ENCODE measurements around the gene ZFP91. TPM values are rescaled to one million over a fixed set of nuclear protein-coding genes. Genes with fewer than 3 reads are reported as not detected.
A peak's percentile ranks its signal among the peaks of the same experiment; 100 is the strongest.

ZFP91 gene
- total RNA-seq, 2 experiments from 2014 or later = 34.9 to 36.1 TPM

- peak; percentile 82 for DNase-seq
- CTCF ChIA-PET = interaction anchor here (0.5 to 2.5 kb wide), 8 partner anchors 10 to 570 kb away, joined by 3 to 21 read pairs (median 4); no protein-coding TSS in a partner anchor
- Mint-ChIP-seq H3K4me3 (peak overlapping the region; percentile 87), H3K27me3 (no peaks in the 10 kb centered on the region), H3K9me3 (no peaks in the 10 kb centered on the region), H3K4me1 (ENCODE audit: low read depth) (peaks cover 46% of the 10 kb centered on the region), H3K36me3 (peaks cover 39% of the 10 kb centered on the region), H3K27ac (peak overlapping the region; percentile 100)
- intact Hi-C loops (cut with micrococcal nuclease) = loop anchor here (1.0 kb wide), 2 partner anchors 48 to 202 kb away; no protein-coding TSS in a partner anchor
- POLR2A ChIA-PET = interaction anchor here (1.0 to 1.6 kb wide), 2 partner anchors 24 to 48 kb away, joined by 4 to 6 read pairs; no protein-coding TSS in a partner anchor
Observed at GRCh38 chr11:58573451-58574104, 5.3 kb upstream of the ZFP91 start.

- POLR2A ChIA-PET = interaction anchor here (1.6 to 3.6 kb wide), 2 partner anchors 23 to 49 kb away, joined by 4 to 20 read pairs; no protein-coding TSS in a partner anchor
- H3K4me1 Mint-ChIP-seq (ENCODE audit: low read depth) = peaks cover 34% of the 10 kb centered on the region
- CTCF ChIA-PET = interaction anchor here (1.0 to 2.5 kb wide), 5 partner anchors 15 to 102 kb away, joined by 3 to 21 read pairs (median 3); no protein-coding TSS in a partner anchor
Observed at GRCh38 chr11:58574881-58575280, 4.0 kb upstream of the ZFP91 start.

GRCh38 chr11:58575377-58576020, 3.4 kb upstream of the ZFP91 start, which contains the start of gene LPXN:
TSS of gene LPXN (minus strand) at chr11:58575856. CDS start at chr11:58575772, 84 bp downstream.
- peaks cover 36% of the 10 kb centered on the region for H3K36me3 Mint-ChIP-seq

More at GRCh38 chr11:58574881-58575280, 4.0 kb upstream of the ZFP91 start:
- intact Hi-C loops (cut with micrococcal nuclease) = loop anchor here (5.0 kb wide), 4 partner anchors 152 to 1248 kb away; partner anchors contain the start of gene OSBP
- Mint-ChIP-seq H3K27me3 (no peaks in the 10 kb centered on the region), H3K36me3 (peaks cover 35% of the 10 kb centered on the region), H3K4me3 (peak overlapping the region; percentile 87), H3K27ac (peak overlapping the region; percentile 100), H3K9me3 (no peaks in the 10 kb centered on the region)
- DNase-seq = no peak

GRCh38 chr11:58576887-58577471, 1.9 kb upstream of the ZFP91 start:
- Mint-ChIP-seq H3K4me1 (ENCODE audit: low read depth) (peaks cover 38% of the 10 kb centered on the region), H3K27ac (peak overlapping the region; percentile 100), H3K27me3 (no peaks in the 10 kb centered on the region), H3K36me3 (peaks cover 37% of the 10 kb centered on the region), H3K4me3 (peak overlapping the region; percentile 87), H3K9me3 (no peaks in the 10 kb centered on the region)
- ChIA-PET CTCF (interaction anchor here (0.6 to 3.3 kb wide), 20 partner anchors 9 to 835 kb away, joined by 3 to 28 read pairs (median 4); partner anchors contain the start of genes FAM111A and SELENOH), POLR2A (interaction anchor here (0.6 to 3.6 kb wide), 10 partner anchors 9 to 938 kb away, joined by 3 to 20 read pairs (median 6); partner anchors contain the start of genes FAM111B and SELENOH)
- intact Hi-C loops (cut with micrococcal nuclease) = loop anchor here (1.0 to 5.0 kb wide), 7 partner anchors 53 to 1250 kb away; partner anchors contain the start of gene OSBP
- no peak for DNase-seq

More at GRCh38 chr11:58575377-58576020, 3.4 kb upstream of the ZFP91 start, which contains the start of gene LPXN:
- peak within 1 kb of the TSS; percentile 87 for H3K4me3 Mint-ChIP-seq
- H3K27ac Mint-ChIP-seq = peak within 1 kb of the TSS; percentile 100
- ChIA-PET CTCF (interaction anchor here (0.6 to 3.3 kb wide), 13 partner anchors 7 to 103 kb away, joined by 3 to 28 read pairs (median 7); no protein-coding TSS in a partner anchor), POLR2A (interaction anchor here (0.7 to 3.6 kb wide), 4 partner anchors 23 to 52 kb away, joined by 3 to 20 read pairs (median 4); no protein-coding TSS in a partner anchor)
- intact Hi-C loops (cut with micrococcal nuclease) = loop anchor here (2.0 to 5.0 kb wide), 5 partner anchors 152 to 1248 kb away; partner anchors contain the start of gene OSBP
- peaks cover 35% of the 10 kb centered on the region for H3K4me1 Mint-ChIP-seq (ENCODE audit: low read depth)
- no peaks in the 10 kb centered on the region for H3K27me3 Mint-ChIP-seq
- H3K9me3 Mint-ChIP-seq = no peaks in the 10 kb centered on the region
- DNase-seq = peak; percentile 67

- peak overlapping the region; percentile 87 for H3K4me3 Mint-ChIP-seq
- intact Hi-C loops (cut with micrococcal nuclease) = loop anchor here (1.0 to 5.0 kb wide), 19 partner anchors 43 to 1250 kb away; partner anchors contain the start of genes CLP1, FAM111A, MED19 and OSBP
- POLR2A ChIA-PET = interaction anchor here (0.7 to 3.6 kb wide), 7 partner anchors 10 to 836 kb away, joined by 4 to 20 read pairs (median 8); partner anchors contain the start of genes FAM111B and SELENOH
- H3K27me3 Mint-ChIP-seq = no peaks in the 10 kb centered on the region
- peaks cover 41% of the 10 kb centered on the region for H3K4me1 Mint-ChIP-seq (ENCODE audit: low read depth)
- CTCF ChIA-PET = interaction anchor here (0.8 to 3.3 kb wide), 11 partner anchors 9 to 97 kb away, joined by 3 to 28 read pairs (median 5); no protein-coding TSS in a partner anchor
- no peaks in the 10 kb centered on the region for H3K9me3 Mint-ChIP-seq
- H3K27ac Mint-ChIP-seq = peak overlapping the region; percentile 100
- DNase-seq = peak; percentile 88
- peaks cover 37% of the 10 kb centered on the region for H3K36me3 Mint-ChIP-seq
Observed at GRCh38 chr11:58577555-58578135, 1.2 kb upstream of the ZFP91 start.

- Mint-ChIP-seq H3K4me3 (peak overlapping the region; percentile 87), H3K27ac (peak overlapping the region; percentile 100), H3K9me3 (no peaks in the 10 kb centered on the region), H3K27me3 (no peaks in the 10 kb centered on the region), H3K4me1 (ENCODE audit: low read depth) (peaks cover 43% of the 10 kb centered on the region), H3K36me3 (peaks cover 37% of the 10 kb centered on the region)
- intact Hi-C loops (cut with micrococcal nuclease) = loop anchor here (1.0 to 5.0 kb wide), 16 partner anchors 43 to 1251 kb away; partner anchors contain the start of genes CLP1, FAM111A, MED19 and OSBP
- ChIA-PET CTCF (interaction anchor here (0.8 to 3.3 kb wide), 5 partner anchors 10 to 54 kb away, joined by 3 to 28 read pairs (median 14); no protein-coding TSS in a partner anchor), POLR2A (interaction anchor here (0.7 to 3.6 kb wide), 7 partner anchors 10 to 837 kb away, joined by 4 to 20 read pairs (median 8); partner anchors contain the start of genes FAM111B and SELENOH)
- peak; percentile 95 for DNase-seq
Observed at GRCh38 chr11:58578136-58578634, 678 bp upstream of the ZFP91 start.

GRCh38 chr11:58579192-58580129, 598 bp downstream of the ZFP91 start:
- POLR2A ChIA-PET = interaction anchor here (0.6 to 2.4 kb wide), 5 partner anchors 11 to 1110 kb away, joined by 3 to 17 read pairs (median 5); no protein-coding TSS in a partner anchor
- peak overlapping the region; percentile 87 for H3K4me3 Mint-ChIP-seq
- no peaks in the 10 kb centered on the region for H3K27me3 Mint-ChIP-seq
- H3K36me3 Mint-ChIP-seq = peaks cover 34% of the 10 kb centered on the region
- peak overlapping the region; percentile 100 for H3K27ac Mint-ChIP-seq
- H3K4me1 Mint-ChIP-seq (ENCODE audit: low read depth) = peaks cover 46% of the 10 kb centered on the region
- no peaks in the 10 kb centered on the region for H3K9me3 Mint-ChIP-seq
- intact Hi-C loops (cut with micrococcal nuclease) = loop anchor here (1.0 to 5.0 kb wide), 12 partner anchors 13 to 1252 kb away; partner anchors contain the start of genes FAM111A, OSBP, PATL1 and TIMM10
- CTCF ChIA-PET = interaction anchor here (0.6 to 2.3 kb wide), 4 partner anchors 11 to 838 kb away, joined by 3 to 12 read pairs (median 3); partner anchors contain the start of gene SELENOH
- peak; percentile 95 for DNase-seq

- ChIA-PET CTCF (interaction anchor here (0.7 to 2.3 kb wide), 4 partner anchors 12 to 53 kb away, joined by 3 to 12 read pairs (median 4); no protein-coding TSS in a partner anchor), POLR2A (interaction anchor here (1.5 to 2.4 kb wide), 2 partner anchors 12 to 17 kb away, joined by 5 to 17 read pairs; no protein-coding TSS in a partner anchor)
- Mint-ChIP-seq H3K27me3 (no peaks in the 10 kb centered on the region), H3K27ac (peak overlapping the region; percentile 100), H3K9me3 (no peaks in the 10 kb centered on the region), H3K36me3 (peaks cover 28% of the 10 kb centered on the region), H3K4me1 (ENCODE audit: low read depth) (peaks cover 46% of the 10 kb centered on the region), H3K4me3 (peak overlapping the region; percentile 87)
- DNase-seq = no peak
- intact Hi-C loops (cut with micrococcal nuclease) = loop anchor here (1.0 to 2.0 kb wide), 3 partner anchors 12 to 32 kb away; no protein-coding TSS in a partner anchor
Observed at GRCh38 chr11:58580311-58580710, 1.4 kb downstream of the ZFP91 start.

- H3K4me3 Mint-ChIP-seq = no peak overlapping the region
- H3K4me1 Mint-ChIP-seq (ENCODE audit: low read depth) = peaks cover 47% of the 10 kb centered on the region
- no peaks in the 10 kb centered on the region for H3K27me3 Mint-ChIP-seq
- H3K9me3 Mint-ChIP-seq = no peaks in the 10 kb centered on the region
- intact Hi-C loops (cut with micrococcal nuclease) = no loop called here
- ChIA-PET CTCF (interaction anchor here (1.0 to 3.2 kb wide), 3 partner anchors 14 to 47 kb away, joined by 4 to 11 read pairs (median 10); no protein-coding TSS in a partner anchor), POLR2A (no interaction called here)
- peaks cover 40% of the 10 kb centered on the region for H3K36me3 Mint-ChIP-seq
- DNase-seq = no peak
- H3K27ac Mint-ChIP-seq = no peak overlapping the region
Observed at GRCh38 chr11:58582437-58582836, 3.6 kb downstream of the ZFP91 start.
